WTC11 (cell line): ENCODE results near the gene CCDC116. TPM values are rescaled to one million over a fixed set of nuclear protein-coding genes. Genes with fewer than 3 reads are reported as not detected.
A peak's percentile ranks its signal among the peaks of the same experiment; 100 is the strongest.

Source experiments
- ATAC-seq: fragments of 200-7000 bp; cut with Tn5 transposase; 2 replicates; pipeline ENCODE4 v1.10.0; 2021; ENCODE audit warnings: mild to moderate bottlenecking, moderate library complexity
- CTCF ChIA-PET: fragments of 300-600 bp; sonication (Branson Sonifier 250); formaldehyde crosslinking; loops from one replicate; lab custom pipeline; 2021; ENCODE audit warnings: antibody characterized with exemption; lab: Charles Lee
- POLR2A ChIA-PET: fragments of 350-600 bp; sonication (Branson Sonifier 250); formaldehyde crosslinking; loops from one replicate; lab custom pipeline; 2021; ENCODE audit warnings: antibody characterized with exemption; lab: Charles Lee
- DNase-seq: peaks from one replicate; pipeline ENCODE4 v3.0.0; 2021; ENCODE audit warnings: low spot score
- H3K27ac Mint-ChIP-seq: 2 replicates; pipeline ENCODE4 v1.8.0; 2021; ENCODE audit warnings: mixed read lengths
- H3K27me3 Mint-ChIP-seq: 2 replicates; pipeline ENCODE4 v1.8.0; 2021; ENCODE audit warnings: low read depth, mild to moderate bottlenecking, moderate library complexity, mixed read lengths
- H3K36me3 Mint-ChIP-seq: 2 replicates; pipeline ENCODE4 v1.8.0; 2021; ENCODE audit warnings: mixed read lengths
- H3K4me1 Mint-ChIP-seq: 2 replicates; pipeline ENCODE4 v1.8.0; 2022; ENCODE audit warnings: mixed read lengths
- H3K4me3 Mint-ChIP-seq: 2 replicates; pipeline ENCODE4 v1.8.0; 2021; ENCODE audit warnings: mild to moderate bottlenecking, moderate library complexity, mixed read lengths
- H3K9me3 Mint-ChIP-seq: 2 replicates; pipeline ENCODE4 v1.8.0; 2021; ENCODE audit warnings: mixed read lengths
- ELF4 ChIP-seq: sonication (generic); formaldehyde crosslinking; IDR thresholded peaks from 2 replicates; pipeline ENCODE4 v1.8.1; 2022; ENCODE audit warnings: low read depth, mild to moderate bottlenecking, moderate library complexity, missing genetic modification reagents
- ESRRA ChIP-seq: sonication (generic); formaldehyde crosslinking; IDR thresholded peaks from 2 replicates; pipeline ENCODE4 v1.8.1; 2022; ENCODE audit warnings: mild to moderate bottlenecking, missing genetic modification reagents, borderline replicate concordance
- IRF2 ChIP-seq: sonication (generic); formaldehyde crosslinking; IDR thresholded peaks from 2 replicates; pipeline ENCODE4 v1.8.0; 2022; ENCODE audit warnings: low read depth, missing genetic modification reagents, borderline replicate concordance
- JAZF1 ChIP-seq: fragments of 250-450 bp; sonication (Bioruptor Pico); IDR thresholded peaks from 2 replicates; pipeline ENCODE4 v1.9.0; 2021; ENCODE audit warnings: moderate library complexity, mild to moderate bottlenecking, inconsistent platforms
- JUN ChIP-seq: sonication (generic); formaldehyde crosslinking; IDR thresholded peaks from 2 replicates; pipeline ENCODE4 v1.8.0; 2023; ENCODE audit warnings: mild to moderate bottlenecking, missing genetic modification reagents
- KAT7 ChIP-seq: sonication (generic); formaldehyde crosslinking; IDR thresholded peaks from 2 replicates; pipeline ENCODE4 v1.8.1; 2023; ENCODE audit warnings: missing genetic modification reagents, mild to moderate bottlenecking, borderline replicate concordance
- MYBL2 ChIP-seq: sonication (generic); formaldehyde crosslinking; IDR thresholded peaks from 2 replicates; pipeline ENCODE4 v1.8.1; 2023; ENCODE audit warnings: mild to moderate bottlenecking, moderate library complexity, missing genetic modification reagents
- SMAD4 ChIP-seq: sonication (generic); formaldehyde crosslinking; IDR thresholded peaks from 2 replicates; pipeline ENCODE4 v1.8.0; 2022; ENCODE audit warnings: mild to moderate bottlenecking, missing genetic modification reagents
- SP1 ChIP-seq: sonication (generic); formaldehyde crosslinking; conservative IDR thresholded peaks from 2 replicates; pipeline ENCODE4 v1.8.1; 2022; ENCODE audit warnings: missing genetic modification reagents
- TP53 ChIP-seq: sonication (generic); formaldehyde crosslinking; IDR thresholded peaks from 2 replicates; pipeline ENCODE4 v1.8.1; 2023; ENCODE audit warnings: mild to moderate bottlenecking, missing genetic modification reagents
- ZBTB21 ChIP-seq: sonication (generic); formaldehyde crosslinking; IDR thresholded peaks from 2 replicates; pipeline ENCODE4 v1.8.1; 2023; ENCODE audit warnings: mild to moderate bottlenecking, missing genetic modification reagents, borderline replicate concordance
- ZNF121 ChIP-seq: sonication (generic); formaldehyde crosslinking; IDR thresholded peaks from 2 replicates; pipeline ENCODE4 v1.8.0; 2023; ENCODE audit warnings: missing genetic modification reagents
- ZNF416 ChIP-seq: fragments of 250-450 bp; sonication (Bioruptor Pico); IDR thresholded peaks from 2 replicates; pipeline ENCODE4 v1.9.0; 2021; ENCODE audit warnings: mild to moderate bottlenecking, inconsistent platforms
- total RNA-seq: library from RNA; stranded (reverse); gene quantifications from 3 replicates; pipeline ENCODE4 v1.2.3, GENCODE V29; 2021
- TF ChIP-seq, protein P1 (sequence below): sonication (generic); formaldehyde crosslinking; IDR thresholded peaks from 2 replicates; pipeline ENCODE4 v1.8.0; 2022; ENCODE audit warnings: mild to moderate bottlenecking, missing genetic modification reagents
- TF ChIP-seq, protein P2 (sequence below): sonication (generic); formaldehyde crosslinking; IDR thresholded peaks from 2 replicates; pipeline ENCODE4 v1.8.1; 2023; ENCODE audit warnings: mild to moderate bottlenecking, moderate library complexity, missing genetic modification reagents
- TF ChIP-seq, protein P3 (sequence below): sonication (generic); formaldehyde crosslinking; conservative IDR thresholded peaks from 2 replicates; pipeline ENCODE4 v1.8.1; 2022; ENCODE audit warnings: mild to moderate bottlenecking, missing genetic modification reagents
- TF ChIP-seq, protein P4 (sequence below): fragments of 250-450 bp; sonication (Bioruptor Pico); IDR thresholded peaks from 2 replicates; pipeline ENCODE4 v1.9.0; 2021; ENCODE audit warnings: mild to moderate bottlenecking
- TF ChIP-seq, protein P5 (sequence below): fragments of 250-450 bp; sonication (Bioruptor Pico); IDR thresholded peaks from 2 replicates; pipeline ENCODE4 v1.9.0; 2021; ENCODE audit warnings: mild to moderate bottlenecking
- TF ChIP-seq, protein P6 (sequence below): fragments of 250-450 bp; sonication (Bioruptor Pico); IDR thresholded peaks from 2 replicates; pipeline ENCODE4 v1.9.0; 2021; ENCODE audit warnings: moderate library complexity, mild to moderate bottlenecking, inconsistent platforms, borderline replicate concordance
- TF ChIP-seq, protein P7 (sequence below): sonication (generic); formaldehyde crosslinking; IDR thresholded peaks from 2 replicates; pipeline ENCODE4 v1.8.1; 2022; ENCODE audit warnings: mild to moderate bottlenecking, missing genetic modification reagents, moderate library complexity, borderline replicate concordance

Gene CCDC116
- total RNA-seq, 1 experiment from 2014 or later, result 0.57 TPM

DNA sequence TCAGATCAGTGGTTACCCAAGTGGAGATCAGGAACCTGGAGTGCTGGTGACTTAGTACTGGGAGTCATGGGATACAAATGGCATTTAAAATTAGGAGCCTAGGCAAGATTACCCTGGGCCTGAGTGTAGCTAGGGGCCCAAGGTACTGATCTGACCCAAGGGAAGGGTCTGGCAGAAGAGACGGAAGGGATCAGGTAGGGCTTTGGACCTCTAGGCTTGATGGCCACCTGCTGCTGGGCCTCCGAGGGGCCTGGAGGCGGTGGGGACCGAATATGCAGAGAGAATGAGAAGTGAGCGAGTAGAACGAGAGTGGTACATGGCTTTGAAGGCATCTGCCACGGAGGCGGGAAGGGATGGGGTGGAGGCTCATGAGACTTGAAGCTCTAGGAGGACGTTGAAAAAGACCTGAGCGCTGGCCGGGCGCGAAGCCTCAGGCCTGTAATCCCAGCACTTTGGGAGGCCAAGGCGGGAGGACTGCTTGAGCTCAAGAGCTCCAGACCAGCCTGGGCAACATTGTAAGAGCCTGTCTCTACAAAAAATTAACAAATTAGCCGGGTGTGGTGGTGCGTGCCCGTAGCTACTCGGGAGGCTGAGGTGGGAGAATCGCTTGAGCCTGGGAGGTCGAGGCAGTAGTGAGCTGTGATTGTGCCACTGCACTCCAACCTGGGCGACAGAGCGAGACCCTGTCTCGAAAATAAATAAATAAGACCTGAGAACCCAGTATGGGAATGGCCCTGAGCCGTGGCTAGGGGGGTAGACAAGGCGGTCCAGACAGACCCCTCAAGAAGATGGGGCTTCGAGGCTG is 32.7 kb downstream of the CCDC116 start:
- TF ChIP-seq ZNF121 (peak; percentile 66; the same call in 1 of the 2 replicates), TP53 (CRISPR knock-in tag) (no peak), JAZF1 (CRISPR knock-in tag) (0 out of 2 replicates have a peak, but pooled peaks have one; percentile 37)
- TF ChIP-seq, protein P1, sequence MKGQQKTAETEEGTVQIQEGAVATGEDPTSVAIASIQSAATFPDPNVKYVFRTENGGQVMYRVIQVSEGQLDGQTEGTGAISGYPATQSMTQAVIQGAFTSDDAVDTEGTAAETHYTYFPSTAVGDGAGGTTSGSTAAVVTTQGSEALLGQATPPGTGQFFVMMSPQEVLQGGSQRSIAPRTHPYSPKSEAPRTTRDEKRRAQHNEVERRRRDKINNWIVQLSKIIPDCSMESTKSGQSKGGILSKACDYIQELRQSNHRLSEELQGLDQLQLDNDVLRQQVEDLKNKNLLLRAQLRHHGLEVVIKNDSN (CRISPR knock-in tag), result no peak
- TF ChIP-seq, protein P2, sequence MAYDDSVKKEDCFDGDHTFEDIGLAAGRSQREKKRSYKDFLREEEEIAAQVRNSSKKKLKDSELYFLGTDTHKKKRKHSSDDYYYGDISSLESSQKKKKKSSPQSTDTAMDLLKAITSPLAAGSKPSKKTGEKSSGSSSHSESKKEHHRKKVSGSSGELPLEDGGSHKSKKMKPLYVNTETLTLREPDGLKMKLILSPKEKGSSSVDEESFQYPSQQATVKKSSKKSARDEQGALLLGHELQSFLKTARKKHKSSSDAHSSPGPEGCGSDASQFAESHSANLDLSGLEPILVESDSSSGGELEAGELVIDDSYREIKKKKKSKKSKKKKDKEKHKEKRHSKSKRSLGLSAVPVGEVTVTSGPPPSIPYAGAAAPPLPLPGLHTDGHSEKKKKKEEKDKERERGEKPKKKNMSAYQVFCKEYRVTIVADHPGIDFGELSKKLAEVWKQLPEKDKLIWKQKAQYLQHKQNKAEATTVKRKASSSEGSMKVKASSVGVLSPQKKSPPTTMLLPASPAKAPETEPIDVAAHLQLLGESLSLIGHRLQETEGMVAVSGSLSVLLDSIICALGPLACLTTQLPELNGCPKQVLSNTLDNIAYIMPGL (CRISPR knock-in tag), result no peak
- DNase-seq, result no peak
- Mint-ChIP-seq H3K9me3 (peaks cover 3% of the 10 kb centered on the region; the same call in 1 of the 2 replicates), H3K4me3 (peak overlapping the region; percentile 97), H3K27ac (peak overlapping the region; percentile 60), H3K36me3 (no peaks in the 10 kb centered on the region), H3K4me1 (peaks cover 14% of the 10 kb centered on the region), H3K27me3 (peaks cover 12% of the 10 kb centered on the region)
- ATAC-seq, result no peak; the same call in 1 of the 2 replicates
- CTCF ChIA-PET, result interaction anchor here (0.8 to 2.6 kb wide), 12 partner anchors 7 to 307 kb away, joined by 3 to 13 read pairs (median 5); partner anchors contain the start of gene SDF2L1
- POLR2A ChIA-PET, result interaction anchor here (1.0 kb wide), 1 partner anchor 7 kb away, joined by 5 read pairs; no protein-coding TSS in a partner anchor

DNA sequence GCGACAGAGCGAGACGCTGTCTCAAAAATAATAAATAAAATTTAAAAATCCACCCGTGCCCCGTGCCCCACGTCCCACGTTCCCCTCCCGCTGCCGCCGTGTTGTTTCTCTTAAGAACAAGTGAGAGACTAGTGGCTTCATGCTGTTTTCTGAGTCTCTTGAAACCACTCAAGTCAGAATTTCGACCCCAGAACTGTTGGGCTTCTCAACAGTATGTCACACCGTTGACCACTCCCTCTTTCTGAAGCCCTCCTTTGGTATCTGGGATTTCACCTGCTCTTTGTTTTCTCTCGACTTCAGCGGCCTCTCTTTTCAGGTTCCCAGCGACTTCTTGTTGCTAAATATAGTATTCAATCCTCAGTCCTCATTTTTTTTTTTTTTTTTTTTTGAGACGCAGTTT is 34.2 kb downstream of the CCDC116 start:
- ATAC-seq, result no peak
- no peak for TF ChIP-seq ZBTB21 (CRISPR knock-in tag)
- TF ChIP-seq, protein P3, sequence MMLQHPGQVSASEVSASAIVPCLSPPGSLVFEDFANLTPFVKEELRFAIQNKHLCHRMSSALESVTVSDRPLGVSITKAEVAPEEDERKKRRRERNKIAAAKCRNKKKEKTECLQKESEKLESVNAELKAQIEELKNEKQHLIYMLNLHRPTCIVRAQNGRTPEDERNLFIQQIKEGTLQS, result no peak
- no peak for TF ChIP-seq JUN
- no peak for TF ChIP-seq SP1 (CRISPR knock-in tag)
- TF ChIP-seq SMAD4 (CRISPR knock-in tag), result no peak
- TF ChIP-seq MYBL2 (CRISPR knock-in tag), result no peak
- TF ChIP-seq, protein P4, sequence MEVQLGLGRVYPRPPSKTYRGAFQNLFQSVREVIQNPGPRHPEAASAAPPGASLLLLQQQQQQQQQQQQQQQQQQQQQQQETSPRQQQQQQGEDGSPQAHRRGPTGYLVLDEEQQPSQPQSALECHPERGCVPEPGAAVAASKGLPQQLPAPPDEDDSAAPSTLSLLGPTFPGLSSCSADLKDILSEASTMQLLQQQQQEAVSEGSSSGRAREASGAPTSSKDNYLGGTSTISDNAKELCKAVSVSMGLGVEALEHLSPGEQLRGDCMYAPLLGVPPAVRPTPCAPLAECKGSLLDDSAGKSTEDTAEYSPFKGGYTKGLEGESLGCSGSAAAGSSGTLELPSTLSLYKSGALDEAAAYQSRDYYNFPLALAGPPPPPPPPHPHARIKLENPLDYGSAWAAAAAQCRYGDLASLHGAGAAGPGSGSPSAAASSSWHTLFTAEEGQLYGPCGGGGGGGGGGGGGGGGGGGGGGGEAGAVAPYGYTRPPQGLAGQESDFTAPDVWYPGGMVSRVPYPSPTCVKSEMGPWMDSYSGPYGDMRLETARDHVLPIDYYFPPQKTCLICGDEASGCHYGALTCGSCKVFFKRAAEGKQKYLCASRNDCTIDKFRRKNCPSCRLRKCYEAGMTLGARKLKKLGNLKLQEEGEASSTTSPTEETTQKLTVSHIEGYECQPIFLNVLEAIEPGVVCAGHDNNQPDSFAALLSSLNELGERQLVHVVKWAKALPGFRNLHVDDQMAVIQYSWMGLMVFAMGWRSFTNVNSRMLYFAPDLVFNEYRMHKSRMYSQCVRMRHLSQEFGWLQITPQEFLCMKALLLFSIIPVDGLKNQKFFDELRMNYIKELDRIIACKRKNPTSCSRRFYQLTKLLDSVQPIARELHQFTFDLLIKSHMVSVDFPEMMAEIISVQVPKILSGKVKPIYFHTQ (CRISPR knock-in tag), result no peak
- TF ChIP-seq ELF4 (CRISPR knock-in tag), result no peak
- TF ChIP-seq ESRRA, result no peak
- TF ChIP-seq, protein P5, sequence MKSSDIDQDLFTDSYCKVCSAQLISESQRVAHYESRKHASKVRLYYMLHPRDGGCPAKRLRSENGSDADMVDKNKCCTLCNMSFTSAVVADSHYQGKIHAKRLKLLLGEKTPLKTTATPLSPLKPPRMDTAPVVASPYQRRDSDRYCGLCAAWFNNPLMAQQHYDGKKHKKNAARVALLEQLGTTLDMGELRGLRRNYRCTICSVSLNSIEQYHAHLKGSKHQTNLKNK, result no peak
- TF ChIP-seq IRF2, result no peak
- TF ChIP-seq, protein P6, sequence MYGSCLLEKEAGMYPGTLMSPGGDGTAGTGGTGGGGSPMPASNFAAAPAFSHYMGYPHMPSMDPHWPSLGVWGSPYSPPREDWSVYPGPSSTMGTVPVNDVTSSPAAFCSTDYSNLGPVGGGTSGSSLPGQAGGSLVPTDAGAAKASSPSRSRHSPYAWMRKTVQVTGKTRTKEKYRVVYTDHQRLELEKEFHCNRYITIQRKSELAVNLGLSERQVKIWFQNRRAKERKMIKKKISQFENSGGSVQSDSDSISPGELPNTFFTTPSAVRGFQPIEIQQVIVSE (CRISPR knock-in tag), result no peak
- TF ChIP-seq ZNF121, result no peak
- TF ChIP-seq KAT7 (CRISPR knock-in tag), result no peak
- TF ChIP-seq, protein P7, sequence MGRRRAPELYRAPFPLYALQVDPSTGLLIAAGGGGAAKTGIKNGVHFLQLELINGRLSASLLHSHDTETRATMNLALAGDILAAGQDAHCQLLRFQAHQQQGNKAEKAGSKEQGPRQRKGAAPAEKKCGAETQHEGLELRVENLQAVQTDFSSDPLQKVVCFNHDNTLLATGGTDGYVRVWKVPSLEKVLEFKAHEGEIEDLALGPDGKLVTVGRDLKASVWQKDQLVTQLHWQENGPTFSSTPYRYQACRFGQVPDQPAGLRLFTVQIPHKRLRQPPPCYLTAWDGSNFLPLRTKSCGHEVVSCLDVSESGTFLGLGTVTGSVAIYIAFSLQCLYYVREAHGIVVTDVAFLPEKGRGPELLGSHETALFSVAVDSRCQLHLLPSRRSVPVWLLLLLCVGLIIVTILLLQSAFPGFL (CRISPR knock-in tag), result no peak
- TF ChIP-seq ZNF416 (CRISPR knock-in tag), result no peak
- TF ChIP-seq, all 79 proteins: peak for 0
- ChIA-PET POLR2A (no interaction called here), CTCF (interaction anchor here (0.7 to 2.6 kb wide), 7 partner anchors 9 to 271 kb away, joined by 3 to 13 read pairs (median 5); partner anchors contain the start of gene SDF2L1)
- peak overlapping the region; percentile 97 for H3K4me3 Mint-ChIP-seq
- peak overlapping the region; percentile 95 for H3K27ac Mint-ChIP-seq
- peaks cover 2% of the 10 kb centered on the region; the same call in 1 of the 2 replicates for H3K9me3 Mint-ChIP-seq
- H3K36me3 Mint-ChIP-seq, result peaks cover 11% of the 10 kb centered on the region
- H3K27me3 Mint-ChIP-seq, result peaks cover 3% of the 10 kb centered on the region
- DNase-seq, result no peak
- peaks cover 14% of the 10 kb centered on the region for H3K4me1 Mint-ChIP-seq
